ENCODE data around the gene THSD8.

GRCh38 chr19:12843999-12844732 is 42.3 kb downstream of the THSD8 start:
- TF ChIP-seq CTCF (conservative IDR thresholded peaks at IDR 0.05 in 1 of 2, IDR thresholded peaks at IDR 0.05 in 1 of 2; ENCODE audit: extremely low read depth in 1 of 2, insufficient read depth in 1 of 2, low read depth in 1 of 2, low read length in 2 of 2): no peak
- TF ChIP-seq EZH2 (IDR thresholded peaks at IDR 0.05; ENCODE audit: borderline replicate concordance, low read length): no peak

Data from mammary epithelial cell (primary cell).